ENCODE results near the gene ATP5ME.
"Not testable (repeated sequence)": the region's sequence is repeated elsewhere in the genome, so short reads cannot be mapped to it uniquely, and the experiment has no call there.

The ATP5ME gene

DNA sequence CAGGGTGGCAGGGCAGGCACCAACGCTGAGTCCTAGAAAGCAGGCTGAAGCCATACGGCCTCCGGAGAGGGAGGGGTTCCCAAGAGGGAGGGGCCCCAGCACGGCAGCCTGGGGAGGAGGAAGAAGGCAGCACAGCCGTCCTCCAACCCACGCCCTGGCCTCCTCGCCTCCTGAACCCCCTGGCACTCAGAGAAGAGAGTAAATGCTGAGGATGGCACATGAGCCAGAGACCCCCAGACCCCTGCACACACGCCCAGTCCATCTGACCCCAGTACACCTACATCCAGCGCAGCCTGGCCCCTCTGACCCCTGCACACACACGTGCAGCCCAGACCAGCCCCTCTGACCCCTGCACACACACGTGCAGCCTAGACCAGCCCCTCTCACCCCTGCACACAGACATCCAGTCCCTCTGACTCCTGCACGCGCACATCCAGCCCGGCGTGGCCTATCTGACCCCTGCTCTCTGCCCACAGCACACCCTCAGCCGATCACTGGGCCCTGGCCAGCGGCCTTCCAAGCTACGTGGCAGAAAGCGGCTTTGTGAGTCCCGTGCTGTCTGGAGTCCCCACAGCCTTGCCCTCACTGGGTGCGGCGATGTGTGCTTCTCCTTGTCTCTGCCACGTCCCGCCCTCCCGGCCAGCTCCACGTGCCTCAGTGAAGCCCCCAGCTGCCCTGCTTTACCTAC, 18.5 kb downstream of the ATP5ME start:
- no peak for DNase-seq (ENCODE audit: low spot score)

DNA sequence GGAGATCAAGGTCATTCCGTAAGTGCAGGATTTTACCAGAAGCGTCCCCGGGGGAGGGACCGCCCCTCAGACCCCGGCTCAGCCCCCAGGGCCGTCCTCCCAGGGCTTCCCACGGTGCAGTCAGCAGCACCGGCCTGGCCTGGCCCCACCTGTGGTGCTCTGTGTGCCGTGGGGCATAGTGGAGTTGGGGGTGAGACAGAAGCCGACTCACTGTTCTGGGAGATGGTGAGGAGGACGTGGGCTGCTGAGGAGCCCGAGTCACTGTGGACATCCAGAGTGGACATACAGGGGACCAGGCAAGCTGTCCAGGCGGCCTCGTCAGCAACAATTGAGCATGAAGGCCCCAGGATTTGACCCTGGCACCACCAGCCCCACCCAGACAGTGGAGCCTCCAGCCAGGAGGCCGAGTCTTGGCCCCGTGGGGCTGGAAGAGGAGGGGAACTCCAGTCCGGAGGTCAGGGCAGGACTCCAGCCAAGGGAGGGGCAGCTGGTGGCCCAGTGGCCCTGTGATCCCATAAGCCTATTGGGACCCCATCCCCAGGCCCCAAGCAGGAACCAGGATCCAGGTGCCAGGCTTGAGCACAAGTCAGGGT, 19.1 kb downstream of the ATP5ME start:
- DNase-seq (ENCODE audit: low spot score) = no peak

DNA sequence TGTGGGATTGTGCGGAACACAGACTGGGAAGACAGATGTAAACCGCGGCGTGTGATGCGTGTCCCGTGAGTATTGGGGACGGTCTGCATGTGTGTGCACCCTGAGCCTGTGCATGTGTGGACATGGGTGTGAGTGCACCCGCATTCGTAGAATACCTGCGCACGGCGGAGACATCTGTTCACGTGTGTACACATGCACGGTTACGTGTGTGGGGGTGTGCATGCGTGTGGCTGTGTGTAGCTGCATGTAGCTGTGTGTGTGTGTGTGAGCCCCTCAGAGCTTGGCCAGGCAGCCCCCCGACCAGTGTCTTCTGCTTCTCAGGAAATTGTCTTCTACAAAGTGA, 19.6 kb downstream of the ATP5ME start:
- DNase-seq (ENCODE audit: low spot score) = no peak

DNA sequence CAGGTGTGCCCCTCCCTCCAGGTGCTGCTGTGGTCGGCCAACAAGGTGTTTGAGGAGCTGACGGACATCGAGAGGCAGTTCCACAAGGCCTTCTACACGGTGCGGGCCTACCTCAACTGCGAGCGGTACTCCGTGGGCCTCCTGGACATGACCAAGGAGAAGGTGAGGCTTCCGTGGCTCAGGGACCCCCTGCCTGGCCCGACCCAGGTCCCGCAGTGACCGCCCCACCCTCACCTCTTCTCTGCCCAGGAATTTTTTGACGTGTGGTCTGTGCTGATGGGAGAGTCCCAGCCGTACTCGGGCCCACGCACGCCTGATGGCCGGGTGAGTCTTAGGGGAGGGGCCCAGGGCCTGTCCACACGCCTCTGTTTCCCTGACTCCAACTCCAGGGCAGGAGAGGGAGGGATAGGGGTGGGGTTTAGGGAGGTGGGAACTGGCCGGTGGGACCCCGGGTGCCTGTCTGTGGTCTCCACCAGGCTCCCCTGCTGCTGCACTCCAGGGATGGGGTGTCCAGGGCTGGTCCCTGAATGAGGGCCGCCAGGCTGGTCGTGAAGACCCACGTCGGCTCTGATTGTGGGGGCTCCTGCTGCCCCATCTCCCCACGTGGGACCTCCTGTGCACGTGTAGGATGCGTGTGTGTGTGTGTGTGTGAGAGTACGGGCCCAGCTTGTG, 20.1 kb downstream of the ATP5ME start:
- no peak for DNase-seq (ENCODE audit: low spot score)

DNA sequence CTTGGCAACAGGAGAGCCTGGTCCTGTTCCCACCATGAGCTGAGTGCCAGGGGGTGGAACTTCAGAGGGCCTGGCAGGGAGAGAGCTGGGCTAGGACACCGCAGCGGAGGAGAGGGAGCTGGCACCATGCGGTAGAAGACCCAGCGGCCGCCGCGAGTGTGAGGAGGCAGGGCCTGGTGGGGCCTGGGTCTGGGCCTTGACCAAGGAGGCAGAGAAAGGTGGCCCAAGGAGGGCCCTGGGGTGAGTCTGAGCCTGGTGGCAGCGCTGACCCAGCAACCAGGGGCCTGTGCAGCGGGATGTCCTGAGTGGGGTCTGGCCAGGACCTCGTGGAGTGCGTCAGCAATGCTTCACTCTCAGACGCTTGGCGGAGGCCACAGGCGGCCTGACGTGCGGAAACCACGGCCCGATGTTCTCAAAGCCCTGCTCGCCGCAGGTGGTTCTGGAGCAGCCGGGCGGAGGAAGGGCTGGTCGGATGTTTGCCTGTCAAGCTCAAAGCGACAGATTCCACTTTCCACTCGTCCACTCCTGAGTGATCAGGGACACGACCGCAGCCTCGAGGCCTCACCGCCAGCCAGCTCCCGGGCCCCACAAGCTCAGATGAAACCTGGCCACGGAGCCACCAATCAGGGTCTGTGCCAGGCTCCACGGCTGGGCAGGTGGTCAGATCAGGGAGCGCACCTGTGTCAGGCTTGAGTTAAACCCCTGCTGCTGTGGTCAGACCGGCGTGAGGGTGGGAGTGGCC, 20.8 kb downstream of the ATP5ME start:
- DNase-seq (ENCODE audit: low spot score) = no peak

DNA sequence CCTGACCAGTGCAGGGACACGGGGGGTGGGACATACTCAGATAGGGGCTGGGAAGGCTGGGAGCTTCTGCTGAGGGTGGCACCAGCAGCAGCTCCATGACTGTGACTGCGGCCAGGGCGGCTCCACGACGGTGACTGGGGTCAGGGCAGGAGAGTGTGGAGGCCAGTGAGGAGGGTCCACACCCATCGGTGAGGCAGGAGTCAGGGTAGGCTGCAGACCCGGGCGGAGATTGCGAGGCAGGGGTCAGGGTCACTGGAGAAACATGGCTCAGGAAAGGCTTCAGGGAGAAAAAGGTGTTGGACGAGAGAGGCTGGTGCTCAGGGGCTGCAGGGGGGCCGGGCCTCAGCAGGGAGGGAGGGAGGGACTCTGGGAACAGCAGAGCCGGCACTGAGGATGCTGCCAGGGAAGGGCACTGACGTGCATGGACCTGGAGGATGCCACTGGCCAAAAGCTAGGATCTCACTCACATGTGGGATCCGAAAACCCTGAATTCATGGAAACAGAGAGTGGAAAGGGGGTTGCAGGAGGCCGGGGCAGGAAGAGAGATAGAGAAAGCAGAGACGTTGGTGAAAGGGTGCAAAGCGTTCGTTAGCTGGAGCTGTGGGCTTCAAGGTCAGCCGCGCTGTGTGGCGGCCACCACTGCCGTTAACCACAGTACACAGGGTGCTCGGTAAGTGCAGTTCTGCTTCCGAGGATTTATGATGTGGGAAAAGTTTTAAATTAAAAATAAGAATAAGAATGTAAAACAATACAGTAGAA, 22.0 kb downstream of the ATP5ME start:
- DNase-seq (ENCODE audit: low spot score) = no peak

DNA sequence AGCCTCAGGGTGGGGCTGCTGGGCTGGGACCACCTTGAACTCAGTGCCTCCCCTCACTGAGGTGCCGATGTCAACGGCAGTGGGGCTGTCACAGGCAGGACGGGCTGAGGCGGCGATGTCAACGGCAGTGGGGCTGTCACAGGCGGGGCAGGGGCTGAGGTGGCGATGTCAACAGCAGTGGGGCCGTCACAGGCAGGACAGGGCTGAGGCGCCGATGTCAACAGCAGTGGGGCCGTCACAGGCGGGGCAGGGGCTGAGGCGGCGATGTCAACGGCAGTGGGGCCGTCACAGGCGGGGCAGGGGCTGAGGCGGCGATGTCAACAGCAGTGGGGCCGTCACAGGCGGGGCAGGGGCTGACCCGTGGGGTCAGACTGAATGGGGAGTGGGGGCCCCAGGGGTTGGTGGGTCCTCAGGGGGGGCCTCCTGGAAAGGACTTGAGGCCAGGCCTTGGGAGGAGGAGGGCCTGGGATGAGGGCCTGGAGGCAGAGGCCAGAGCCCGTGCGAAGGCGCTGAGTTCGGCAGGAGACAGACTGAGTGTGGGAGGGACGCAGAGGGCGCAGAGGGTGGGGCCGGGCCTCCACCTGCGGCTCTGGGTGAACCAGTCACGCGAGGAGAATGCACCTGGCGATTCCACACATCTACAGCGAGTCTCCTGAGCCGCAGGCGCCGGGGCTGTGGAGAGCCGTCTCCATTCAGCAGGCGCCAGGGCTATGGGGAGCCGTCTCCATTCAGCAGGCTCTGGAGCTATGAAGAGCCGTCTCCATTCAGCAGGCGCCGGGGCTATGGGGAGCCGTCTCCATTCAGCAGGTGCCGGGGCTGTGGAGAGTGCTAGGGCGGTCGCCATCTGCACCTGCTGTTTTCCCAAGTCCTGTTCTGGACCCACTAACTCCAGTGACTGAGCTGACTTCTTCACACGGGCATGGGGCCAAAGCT, 22.9 kb downstream of the ATP5ME start:
- no peak for DNase-seq (ENCODE audit: low spot score)

DNA sequence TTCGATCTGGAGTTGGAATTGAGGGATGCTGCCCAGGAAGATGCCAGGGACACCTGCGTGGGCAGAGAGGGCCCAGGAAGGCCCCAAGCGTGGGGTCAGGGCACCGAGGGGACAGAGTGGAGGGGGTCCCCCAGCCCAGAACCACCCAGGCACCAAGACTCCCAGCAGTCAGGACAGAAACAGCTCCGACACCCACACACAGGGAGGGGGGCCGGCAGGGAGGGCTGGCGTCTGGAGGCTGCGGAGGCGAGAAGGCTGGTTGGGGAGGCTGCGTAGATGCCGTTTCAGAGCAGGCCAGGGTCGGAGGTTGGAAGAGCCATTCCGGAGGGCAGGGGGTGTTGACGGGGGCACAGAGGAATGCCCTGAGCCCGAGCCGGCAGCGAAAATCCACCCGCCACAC, 23.6 kb downstream of the ATP5ME start:
- no peak for DNase-seq (ENCODE audit: low spot score)

DNA sequence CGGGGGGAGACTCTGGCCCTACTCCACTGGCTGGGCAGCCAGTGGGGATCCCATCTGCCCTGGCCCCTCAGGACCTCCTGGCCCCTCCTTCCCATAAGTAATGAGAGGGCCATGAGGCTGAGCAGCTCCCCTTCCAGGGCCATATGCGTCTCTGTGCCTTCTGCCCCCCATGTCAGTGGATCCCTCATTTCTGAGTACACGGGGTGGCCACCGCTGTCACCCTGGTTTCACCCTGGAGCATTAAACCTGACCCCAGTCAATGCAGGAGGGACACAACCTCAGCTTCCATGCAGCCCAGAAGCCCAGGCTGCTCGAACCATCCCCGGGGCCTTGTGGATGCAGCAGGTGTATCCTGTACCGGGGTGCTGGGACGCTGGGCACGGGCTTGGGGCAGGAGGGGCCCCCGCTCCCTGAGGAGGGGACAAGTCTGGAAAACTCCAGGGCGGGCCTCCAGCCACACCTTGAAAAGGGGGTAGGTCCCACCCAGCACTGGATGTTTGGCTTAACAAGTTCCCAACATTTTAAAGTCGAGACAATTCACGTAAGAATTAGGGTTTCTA, 24.2 kb downstream of the ATP5ME start:
- no peak for DNase-seq (ENCODE audit: low spot score)

DNA sequence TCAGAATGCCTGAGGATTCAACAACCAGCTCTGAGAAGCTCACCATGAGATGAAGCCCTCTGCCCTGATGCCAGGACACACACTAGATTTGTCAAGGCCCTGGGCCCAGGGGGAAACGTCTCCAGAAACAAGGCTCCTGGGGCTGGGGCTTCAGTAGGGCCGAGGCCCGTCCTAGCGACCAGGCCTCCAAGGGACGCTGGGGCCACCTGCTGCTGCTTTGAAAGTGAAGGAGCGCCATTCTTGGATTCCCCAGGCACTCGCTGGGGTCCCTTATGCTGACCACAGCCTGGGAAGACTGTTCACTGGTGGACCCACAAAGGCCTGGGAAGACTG, 24.8 kb downstream of the ATP5ME start:
- DNase-seq (ENCODE audit: low spot score) = no peak

DNA sequence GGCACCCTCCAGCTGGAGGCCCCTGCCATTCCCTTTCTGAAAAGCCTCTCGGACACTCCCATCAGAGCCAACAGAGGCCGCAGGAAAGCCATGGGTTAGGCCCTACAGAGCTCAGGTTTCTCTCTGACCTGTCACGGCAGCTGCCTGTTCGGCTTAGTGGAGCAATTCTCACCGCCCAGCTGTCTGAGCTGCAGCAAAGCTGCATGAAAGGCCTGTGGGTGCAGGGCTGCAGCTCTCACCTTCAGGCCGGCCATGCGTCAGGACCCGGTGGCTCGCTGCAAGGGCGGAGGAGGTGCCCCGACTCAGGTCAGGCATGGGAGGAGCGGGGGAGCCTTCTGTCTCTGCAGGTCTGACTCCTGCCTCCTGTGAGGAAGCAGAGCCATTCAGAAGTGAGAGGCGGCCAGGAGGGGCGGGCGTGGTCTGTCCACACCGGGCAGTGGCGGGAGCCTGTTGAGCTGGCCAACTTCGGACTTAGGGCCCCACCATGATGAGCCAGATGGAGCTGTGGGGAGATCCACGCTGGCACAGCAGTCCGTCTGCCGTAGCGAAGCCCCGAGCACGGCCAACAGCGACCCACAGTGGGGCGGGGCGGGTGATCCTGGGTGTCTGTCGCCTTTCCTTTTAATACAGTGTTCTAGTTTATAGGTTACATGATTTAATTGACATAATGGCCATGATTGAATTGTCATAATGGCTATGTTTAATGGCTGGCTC, 25.3 kb downstream of the ATP5ME start:
- DNase-seq (ENCODE audit: low spot score) = no peak

DNA sequence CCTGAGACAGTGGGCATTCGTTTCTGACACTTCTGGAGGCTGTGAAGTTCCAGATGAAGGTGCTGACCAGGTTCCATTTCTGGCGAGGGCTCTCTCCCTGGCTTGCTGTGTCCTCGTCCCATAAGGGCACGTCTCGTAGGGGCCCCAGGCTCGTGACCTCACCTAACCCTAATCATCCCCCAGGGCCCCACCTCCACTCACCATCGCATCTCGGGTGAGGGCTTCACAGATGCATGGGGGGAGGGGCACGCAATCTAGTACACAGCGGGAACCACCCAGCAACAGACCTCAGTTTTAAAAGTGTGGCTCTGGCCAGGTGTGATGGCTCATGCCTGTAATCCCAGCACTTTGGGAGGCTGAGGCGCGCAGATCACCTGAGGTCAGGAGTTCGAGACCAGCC, 26.6 kb downstream of the ATP5ME start:
- no peak for DNase-seq (ENCODE audit: low spot score)

DNA sequence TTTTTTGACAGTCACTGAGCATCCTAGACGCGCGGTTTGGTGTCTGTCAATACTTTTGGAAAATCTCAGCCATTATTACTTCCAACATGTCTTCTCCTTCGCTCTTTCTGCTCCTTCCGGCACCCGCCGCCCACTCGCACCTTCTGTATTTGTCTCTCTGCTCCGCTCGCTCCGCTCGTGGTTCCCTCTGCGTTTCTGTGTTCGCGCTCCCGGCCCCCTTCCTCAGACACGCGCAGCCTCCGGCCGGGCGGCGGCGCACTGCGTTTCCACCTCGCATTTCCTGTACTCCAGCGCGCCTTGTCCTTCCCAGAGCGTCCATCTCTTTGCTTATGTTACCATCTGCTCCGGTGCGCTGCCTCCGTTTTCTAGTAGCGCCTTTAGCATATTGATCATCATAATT, 27.6 kb downstream of the ATP5ME start:
- no peak for DNase-seq (ENCODE audit: low spot score)

DNA sequence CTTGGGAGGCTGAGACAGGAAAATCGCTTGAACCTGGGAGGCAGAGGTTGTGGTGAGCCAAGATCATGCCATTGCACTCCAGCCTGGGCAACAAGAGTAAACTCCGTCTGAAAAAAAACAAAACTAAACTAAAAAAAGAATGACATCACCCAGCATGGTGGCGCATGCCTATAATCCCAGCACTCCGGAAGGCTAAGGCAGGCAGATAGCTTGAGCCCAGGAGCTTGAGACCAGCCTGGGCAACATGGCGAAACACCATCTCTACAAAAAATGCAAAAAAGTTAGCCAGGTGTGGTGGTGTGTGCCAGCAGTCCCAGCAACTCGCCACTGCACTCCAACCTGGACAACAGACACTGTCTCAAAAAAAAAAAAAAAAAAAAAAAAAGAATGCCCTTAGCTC, 31.7 kb downstream of the ATP5ME start:
- not testable (repeated sequence) for DNase-seq (ENCODE audit: low spot score)

DNA sequence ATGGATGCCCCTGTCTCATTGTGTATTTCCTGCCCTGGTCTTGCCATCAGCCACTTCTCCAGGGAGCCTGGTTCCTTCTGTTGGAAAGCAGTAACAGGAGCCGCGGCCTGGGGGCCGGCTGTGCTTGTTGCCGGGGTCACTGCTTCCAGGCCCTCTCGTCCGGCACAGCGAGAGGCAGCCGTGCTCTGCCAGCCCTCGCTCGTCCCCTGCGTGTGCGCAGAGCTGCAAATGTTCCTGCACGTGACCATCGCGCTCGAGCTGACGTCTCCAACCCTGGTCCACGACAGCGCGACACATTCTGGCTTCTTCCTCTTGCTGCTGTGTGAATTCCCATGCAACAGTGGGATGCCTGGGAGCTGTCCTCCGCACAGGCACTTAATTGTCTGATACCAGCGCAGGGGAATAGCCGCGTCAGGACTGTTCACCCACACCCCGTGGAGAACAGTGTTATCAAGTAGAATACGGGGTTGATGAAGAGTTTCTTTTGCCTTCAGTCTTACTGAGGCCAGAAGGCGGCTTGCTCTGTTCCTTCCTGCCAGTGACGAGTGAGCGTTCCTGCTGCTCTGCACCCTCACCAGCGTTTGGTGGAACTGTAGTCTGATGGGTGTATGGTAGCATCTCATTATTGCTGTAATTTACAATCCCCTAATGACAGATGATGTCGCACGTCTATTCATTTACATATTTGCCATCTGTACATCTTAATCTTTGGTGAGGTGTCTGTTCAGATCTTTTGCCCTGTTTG, 36.4 kb downstream of the ATP5ME start:
- no peak for DNase-seq (ENCODE audit: low spot score)

DNA sequence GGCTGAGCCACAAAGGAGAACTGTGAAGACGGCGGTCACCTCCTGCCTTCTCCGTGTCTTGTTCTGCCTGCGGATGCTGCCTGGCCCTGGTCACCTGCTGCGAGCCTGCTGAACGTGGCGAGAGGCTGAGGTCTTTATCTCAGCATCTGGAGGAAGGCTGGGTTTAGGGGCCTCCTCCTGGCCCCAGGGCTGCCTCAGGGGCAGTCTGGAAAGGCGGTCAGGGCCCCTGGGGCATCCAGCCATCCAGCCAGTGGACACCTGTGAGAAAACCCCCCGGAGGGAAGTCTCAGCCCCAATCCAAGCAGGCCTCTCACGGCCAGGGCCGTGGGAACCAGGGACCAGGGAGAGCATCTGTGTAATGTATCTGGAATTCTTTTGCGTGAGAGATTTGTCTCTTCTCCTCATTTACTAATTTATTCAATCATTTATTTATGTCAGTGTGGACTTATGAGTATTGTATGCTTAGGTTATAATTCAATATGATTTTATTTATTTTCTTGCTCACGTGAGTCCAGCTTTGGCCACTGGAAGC, 37.4 kb downstream of the ATP5ME start:
- DNase-seq (ENCODE audit: low spot score) = no peak

DNA sequence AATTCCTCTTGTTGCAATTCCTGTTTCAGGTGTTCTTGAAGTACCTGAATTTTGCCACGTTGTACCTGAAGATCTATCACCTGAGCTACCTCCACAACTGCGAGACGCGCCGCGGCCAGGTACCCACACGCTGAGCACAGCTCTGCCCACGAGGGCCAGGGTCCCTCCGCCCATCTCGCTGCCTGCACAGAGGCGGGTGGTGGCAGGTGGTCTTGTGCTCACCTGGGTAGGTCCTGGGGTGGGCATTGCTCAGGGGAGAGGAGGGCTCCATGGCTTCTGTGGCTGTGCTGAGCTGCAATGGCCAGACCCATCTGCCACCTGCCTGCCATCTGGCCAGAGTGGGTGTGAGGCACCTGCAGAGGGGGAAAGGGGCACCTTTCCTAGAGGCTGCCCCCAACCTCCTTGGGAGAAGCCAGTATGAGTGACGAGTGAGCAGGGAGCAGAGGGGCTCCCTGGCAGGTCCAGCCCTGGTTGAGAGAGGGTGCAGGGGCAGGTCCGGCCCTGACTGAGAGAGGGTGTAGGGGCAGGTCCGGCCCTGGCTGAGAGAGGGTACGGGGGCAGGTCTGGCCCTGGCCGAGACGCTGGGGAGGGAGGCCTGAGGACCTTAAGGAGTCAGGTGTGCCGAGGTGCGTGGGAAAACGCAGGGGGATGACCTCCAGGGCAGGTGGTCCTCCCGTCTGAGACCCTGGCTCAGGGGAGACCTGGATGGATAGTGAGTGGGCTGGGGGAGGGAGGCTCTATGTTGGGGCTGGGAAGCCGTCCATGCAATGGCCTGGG, 38.0 kb downstream of the ATP5ME start:
- no peak for DNase-seq (ENCODE audit: low spot score)

DNA sequence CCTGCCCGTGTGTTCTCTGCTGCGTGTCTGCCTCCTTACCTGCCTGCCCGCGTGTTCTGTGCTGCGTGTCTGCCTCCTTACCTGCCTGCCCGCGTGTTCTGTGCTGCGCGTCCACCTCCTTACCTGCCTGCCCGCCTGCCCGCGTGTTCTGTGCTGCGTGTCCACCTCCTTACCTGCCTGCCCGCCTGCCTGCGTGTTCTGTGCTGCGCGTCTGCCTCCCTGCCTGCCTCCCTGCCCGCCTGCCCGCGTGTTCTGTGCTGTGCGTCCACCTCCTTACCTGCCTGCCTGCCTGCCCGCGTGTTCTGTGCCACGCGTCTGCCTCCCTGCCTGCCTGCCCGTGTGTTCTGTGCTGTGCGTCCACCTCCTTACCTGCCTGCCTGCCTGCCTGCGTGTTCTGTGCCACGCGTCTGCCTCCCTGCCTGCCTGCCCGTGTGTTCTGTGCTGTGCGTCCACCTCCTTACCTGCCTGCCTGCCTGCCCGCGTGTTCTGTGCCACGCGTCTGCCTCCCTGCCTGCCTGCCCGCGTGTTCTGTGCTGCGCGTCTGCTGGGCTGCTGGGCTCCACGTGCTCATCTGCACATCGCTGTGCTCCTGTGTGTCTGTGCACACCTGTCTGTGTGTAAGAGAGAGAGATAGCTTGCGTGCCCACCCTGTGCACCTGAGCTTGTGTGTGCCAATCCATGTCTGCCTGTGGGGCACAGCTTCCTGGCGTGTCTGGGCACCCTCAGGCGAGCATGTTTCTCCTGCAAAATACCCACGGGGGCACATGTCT, 38.8 kb downstream of the ATP5ME start:
- not testable (repeated sequence) for DNase-seq (ENCODE audit: low spot score)
